Coronary artery (tissue), 2 donors: ENCODE data around the gene C18orf32.

Source experiments
- DNase-seq: peaks from one replicate; pipeline ENCODE4 v3.0.0-alpha.2; 2017; ENCODE audit warnings: low spot score
- H3K27ac ChIP-seq, 2 donors: fragments of 200-600 bp; sonication (generic); one replicate each; pipeline ENCODE4 v1.5.1; 2016 to 2019
- H3K4me3 ChIP-seq: fragments of 200-600 bp; sonication (generic); 2 replicates; pipeline ENCODE4 v1.5.1; 2016; ENCODE audit warnings: mild to moderate bottlenecking, moderate library complexity
- TF ChIP-seq, protein P1 (sequence below): fragments of 200-600 bp; sonication (generic); IDR thresholded peaks from one replicate; pipeline ENCODE4 v1.5.1; 2019; ENCODE audit warnings: antibody characterized with exemption

Gene C18orf32

DNA sequence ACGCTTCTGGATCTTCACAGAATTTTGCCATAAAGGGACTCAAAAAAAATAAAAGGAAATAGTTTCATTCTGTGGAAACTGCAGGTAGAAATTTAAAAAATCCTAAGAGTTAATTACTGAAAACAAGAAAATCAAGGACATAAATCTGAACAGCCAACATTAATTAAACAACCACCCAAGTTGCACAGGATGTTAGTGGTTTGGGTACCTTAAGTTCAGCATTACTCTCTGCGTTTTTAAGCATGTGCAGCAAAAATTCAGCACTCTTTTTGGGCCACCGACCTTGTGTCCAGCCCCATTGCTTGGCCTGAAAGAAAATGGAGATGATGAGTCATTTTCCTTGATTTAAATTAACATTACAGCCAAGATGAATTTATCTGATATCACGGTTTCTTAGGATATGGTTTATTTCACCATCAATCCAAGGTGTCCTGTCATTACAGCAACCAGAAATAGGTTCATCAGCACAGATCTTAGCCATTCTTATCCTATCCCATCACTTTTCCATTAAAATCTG lies 3.3 kb upstream of the C18orf32 start:
- Histone ChIP-seq H3K4me3 (no peak overlapping the region), H3K27ac (no peak overlapping the region)
- DNase-seq, result no peak
- TF ChIP-seq, protein P1, sequence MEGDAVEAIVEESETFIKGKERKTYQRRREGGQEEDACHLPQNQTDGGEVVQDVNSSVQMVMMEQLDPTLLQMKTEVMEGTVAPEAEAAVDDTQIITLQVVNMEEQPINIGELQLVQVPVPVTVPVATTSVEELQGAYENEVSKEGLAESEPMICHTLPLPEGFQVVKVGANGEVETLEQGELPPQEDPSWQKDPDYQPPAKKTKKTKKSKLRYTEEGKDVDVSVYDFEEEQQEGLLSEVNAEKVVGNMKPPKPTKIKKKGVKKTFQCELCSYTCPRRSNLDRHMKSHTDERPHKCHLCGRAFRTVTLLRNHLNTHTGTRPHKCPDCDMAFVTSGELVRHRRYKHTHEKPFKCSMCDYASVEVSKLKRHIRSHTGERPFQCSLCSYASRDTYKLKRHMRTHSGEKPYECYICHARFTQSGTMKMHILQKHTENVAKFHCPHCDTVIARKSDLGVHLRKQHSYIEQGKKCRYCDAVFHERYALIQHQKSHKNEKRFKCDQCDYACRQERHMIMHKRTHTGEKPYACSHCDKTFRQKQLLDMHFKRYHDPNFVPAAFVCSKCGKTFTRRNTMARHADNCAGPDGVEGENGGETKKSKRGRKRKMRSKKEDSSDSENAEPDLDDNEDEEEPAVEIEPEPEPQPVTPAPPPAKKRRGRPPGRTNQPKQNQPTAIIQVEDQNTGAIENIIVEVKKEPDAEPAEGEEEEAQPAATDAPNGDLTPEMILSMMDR, result no peak

DNA sequence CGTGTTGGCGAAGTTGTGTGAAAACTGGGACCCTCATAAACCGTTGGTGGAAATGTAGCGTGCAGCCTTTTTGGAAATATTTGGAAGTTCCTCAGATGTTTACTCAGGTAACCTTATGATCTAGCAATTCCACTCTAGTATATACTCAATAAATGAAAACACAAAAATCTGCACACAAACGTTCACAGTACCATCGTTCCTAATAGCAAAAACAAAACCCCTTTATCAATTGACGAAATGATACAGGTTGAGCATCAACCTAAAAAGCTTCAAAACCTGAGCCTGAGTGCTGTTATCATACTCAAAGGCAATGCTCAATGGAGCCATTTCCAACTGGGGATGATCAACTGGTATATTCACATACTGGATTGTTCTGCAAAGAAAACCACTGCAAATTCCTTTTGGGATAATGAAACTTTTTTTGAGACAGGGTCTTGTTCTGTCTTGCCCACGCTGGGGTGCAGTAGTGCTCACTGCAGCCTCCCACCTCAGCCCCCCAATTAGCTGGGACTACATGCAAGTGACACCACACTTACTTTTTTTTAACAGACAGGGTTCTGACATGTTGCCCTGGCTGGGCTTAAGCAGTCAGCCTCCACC lies 777 bp upstream of the C18orf32 start:
- peak overlapping the region; percentile 96 for H3K27ac ChIP-seq
- H3K4me3 ChIP-seq, result peak overlapping the region; percentile 87
- TF ChIP-seq, protein P1, result no peak
- DNase-seq, result no peak

DNA sequence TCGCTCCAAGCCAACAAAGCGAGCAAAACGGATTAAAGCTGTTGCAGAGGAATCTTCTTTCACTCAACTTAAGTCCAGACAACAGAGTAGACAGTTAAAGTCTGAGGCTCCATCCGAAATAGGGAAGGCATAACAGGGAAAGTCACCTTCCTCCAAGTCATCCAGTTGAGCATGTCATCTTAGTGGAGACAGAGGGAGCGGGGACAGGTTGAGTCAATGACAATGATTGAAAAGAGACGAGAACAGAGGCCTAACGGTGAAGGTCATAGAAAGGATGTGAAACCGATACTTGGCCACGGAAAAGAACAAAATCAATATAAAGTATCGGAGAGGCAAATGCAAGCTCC lies 455 bp downstream of the C18orf32 start:
- DNase-seq, result no peak
- peak overlapping the region; percentile 96 for H3K27ac ChIP-seq
- TF ChIP-seq, protein P1, result no peak
- peak overlapping the region; percentile 87 for H3K4me3 ChIP-seq

DNA sequence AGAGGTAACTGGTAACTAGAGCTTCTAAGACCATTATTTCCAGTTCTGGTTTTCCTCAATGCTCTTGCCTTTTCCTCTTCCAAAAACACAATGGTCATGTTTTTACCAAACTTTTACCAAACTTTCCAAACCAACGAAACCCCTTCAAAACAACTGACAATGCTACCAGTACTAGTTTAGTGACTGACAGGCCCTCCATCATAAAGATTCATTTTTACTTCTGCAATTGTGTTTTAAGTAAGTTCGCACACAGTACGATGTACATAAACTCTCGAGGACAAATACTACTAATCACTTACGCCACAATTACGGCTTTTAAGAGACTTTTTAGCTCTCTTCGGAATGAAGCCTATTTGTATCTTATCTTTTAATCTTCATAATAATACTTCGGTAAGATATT lies 900 bp downstream of the C18orf32 start:
- no peak for DNase-seq
- Histone ChIP-seq H3K4me3 (peak overlapping the region; percentile 87), H3K27ac (peak overlapping the region; percentile 96)
- TF ChIP-seq, protein P1, result no peak

DNA sequence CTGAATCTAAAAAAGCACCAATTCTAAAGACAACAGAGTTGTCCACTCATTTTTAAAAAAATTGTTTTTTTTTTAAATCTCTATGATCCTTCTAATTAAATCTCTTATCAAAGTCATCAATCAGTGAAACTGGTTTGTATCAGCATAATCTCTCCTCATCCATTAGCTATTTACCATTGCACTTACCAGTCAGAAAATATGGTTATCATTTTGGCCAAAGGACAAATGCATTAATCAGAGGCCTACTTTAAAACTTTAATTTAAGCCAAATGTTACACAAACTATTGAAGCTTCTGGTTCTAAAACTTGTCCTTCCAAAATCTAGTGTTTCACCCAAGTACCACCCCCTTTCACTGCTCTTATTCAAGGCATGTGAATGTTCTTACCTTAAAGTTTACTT lies 3.8 kb downstream of the C18orf32 start:
- Histone ChIP-seq H3K4me3 (no peak overlapping the region), H3K27ac (no peak overlapping the region)
- no peak for DNase-seq
- TF ChIP-seq, protein P1, result no peak

DNA sequence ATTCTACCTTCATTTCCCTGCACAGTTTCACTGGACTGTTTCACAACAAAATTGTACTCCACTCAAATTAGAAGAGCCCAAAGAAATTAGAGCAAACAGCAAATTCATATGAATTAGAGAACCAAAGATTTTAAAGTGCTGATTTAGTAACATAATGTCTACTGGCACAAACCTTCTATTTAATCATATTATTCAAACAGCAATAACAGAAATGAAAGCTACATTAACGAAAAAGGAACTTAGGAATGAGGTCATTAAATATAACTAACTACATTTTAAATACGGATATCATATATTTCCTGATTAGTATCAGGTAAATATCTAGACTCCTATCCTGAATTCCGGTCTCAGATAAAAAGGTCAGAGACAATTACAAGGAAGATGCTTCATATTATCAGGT lies 5.1 kb downstream of the C18orf32 start:
- Histone ChIP-seq H3K4me3 (no peak overlapping the region), H3K27ac (no peak overlapping the region)
- TF ChIP-seq, protein P1, result no peak
- no peak for DNase-seq

DNA sequence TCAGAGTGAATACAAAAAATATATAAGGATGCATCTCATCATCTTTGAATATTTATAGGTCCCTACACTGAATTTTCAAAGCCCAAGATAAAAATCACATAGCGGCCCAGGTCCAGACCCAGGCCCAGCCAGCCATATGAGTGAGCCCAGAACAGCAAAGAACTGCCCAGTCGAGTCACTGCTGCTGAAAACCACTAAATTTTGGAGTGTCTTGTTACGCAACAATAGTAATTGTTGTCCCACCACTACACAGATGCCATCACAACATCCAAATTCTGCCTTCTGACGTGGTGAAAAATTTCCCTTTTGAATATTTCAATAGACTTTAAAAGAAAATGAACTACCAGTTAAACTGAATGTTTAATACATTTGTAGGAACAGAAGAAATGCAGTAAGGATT lies 5.7 kb downstream of the C18orf32 start:
- Histone ChIP-seq H3K4me3 (no peak overlapping the region), H3K27ac (no peak overlapping the region)
- TF ChIP-seq, protein P1, result no peak
- no peak for DNase-seq
